ENCODE results near the gene SDCBP2.

Gene SDCBP2

DNA sequence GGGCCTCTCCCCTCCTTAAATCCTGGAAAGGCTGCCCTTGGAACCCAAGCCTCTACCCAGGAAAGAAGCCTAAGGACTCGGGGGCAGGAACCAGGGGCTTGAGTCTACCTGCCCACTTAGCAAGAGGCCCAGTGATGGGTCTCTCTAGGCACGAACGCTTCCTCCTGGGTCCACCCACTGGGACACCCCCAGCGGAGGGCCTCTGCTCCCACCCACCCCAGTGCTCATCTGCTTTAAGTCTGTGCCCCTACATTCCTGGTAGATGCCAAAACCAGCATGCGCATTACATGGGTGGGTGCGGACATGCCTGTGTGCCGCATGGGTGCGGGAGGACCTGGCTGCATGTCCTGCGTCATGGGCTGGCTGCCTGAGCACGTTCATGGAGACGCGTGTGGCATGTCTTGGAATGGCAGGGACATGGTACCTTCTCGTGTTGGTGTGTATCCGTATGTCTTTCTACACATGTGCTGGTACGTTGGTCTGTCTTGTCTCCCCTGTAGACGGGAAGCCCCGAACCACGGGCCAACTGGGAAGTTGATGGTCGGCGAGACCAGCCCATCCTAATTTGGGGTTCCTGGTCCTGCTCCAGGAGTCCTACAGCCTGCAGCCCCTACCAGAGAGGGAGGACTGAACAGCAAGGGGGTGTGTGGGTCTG is 33.5 kb downstream of the SDCBP2 start:
- Mint-ChIP-seq H3K9me3 (no peaks in the 10 kb centered on the region), H3K4me3 (no peak overlapping the region), H3K27ac (no peak overlapping the region), H3K27me3 (peaks cover 6% of the 10 kb centered on the region), H3K4me1 (ENCODE audit: low read depth) (no peaks in the 10 kb centered on the region), H3K36me3 (ENCODE audit: low read depth) (no peaks in the 10 kb centered on the region)
- intact Hi-C loops (cut with micrococcal nuclease), result no loop called here

DNA sequence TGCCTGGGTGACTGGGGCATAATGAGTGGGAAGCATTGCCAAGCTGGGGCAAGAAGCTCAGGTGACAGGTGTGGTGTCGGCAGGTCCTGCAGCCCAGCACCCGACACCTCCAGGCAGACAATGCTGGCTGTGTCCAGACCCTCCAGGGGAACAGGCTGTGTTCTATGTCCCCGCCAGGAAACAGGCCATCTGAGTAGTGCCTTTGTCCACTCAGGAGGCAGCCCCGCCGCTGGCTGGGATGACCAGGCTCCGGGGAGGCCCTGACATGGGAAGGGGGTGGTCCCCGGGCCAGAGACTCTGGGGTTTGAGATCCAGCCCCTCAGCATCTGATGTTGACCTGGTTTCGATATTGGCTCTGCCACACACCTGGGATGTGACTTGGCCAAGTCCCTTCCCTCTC is 34.4 kb downstream of the SDCBP2 start:
- H3K4me3 Mint-ChIP-seq, result no peak overlapping the region
- H3K27ac Mint-ChIP-seq, result no peak overlapping the region
- peaks cover 7% of the 10 kb centered on the region for H3K27me3 Mint-ChIP-seq
- H3K36me3 Mint-ChIP-seq (ENCODE audit: low read depth), result no peaks in the 10 kb centered on the region
- intact Hi-C loops (cut with micrococcal nuclease), result no loop called here
- no peaks in the 10 kb centered on the region for H3K9me3 Mint-ChIP-seq
- H3K4me1 Mint-ChIP-seq (ENCODE audit: low read depth), result no peaks in the 10 kb centered on the region

- intact Hi-C loops (cut with micrococcal nuclease), result no loop called here
- H3K27ac Mint-ChIP-seq, result no peak overlapping the region
- H3K27me3 Mint-ChIP-seq, result peaks cover 7% of the 10 kb centered on the region
- H3K9me3 Mint-ChIP-seq, result no peaks in the 10 kb centered on the region
- no peaks in the 10 kb centered on the region for H3K36me3 Mint-ChIP-seq (ENCODE audit: low read depth)
- H3K4me1 Mint-ChIP-seq (ENCODE audit: low read depth), result no peaks in the 10 kb centered on the region
- H3K4me3 Mint-ChIP-seq, result no peak overlapping the region
Measured at GRCh38 chr20:1293641-1294379, 35.1 kb downstream of the SDCBP2 start.

DNA sequence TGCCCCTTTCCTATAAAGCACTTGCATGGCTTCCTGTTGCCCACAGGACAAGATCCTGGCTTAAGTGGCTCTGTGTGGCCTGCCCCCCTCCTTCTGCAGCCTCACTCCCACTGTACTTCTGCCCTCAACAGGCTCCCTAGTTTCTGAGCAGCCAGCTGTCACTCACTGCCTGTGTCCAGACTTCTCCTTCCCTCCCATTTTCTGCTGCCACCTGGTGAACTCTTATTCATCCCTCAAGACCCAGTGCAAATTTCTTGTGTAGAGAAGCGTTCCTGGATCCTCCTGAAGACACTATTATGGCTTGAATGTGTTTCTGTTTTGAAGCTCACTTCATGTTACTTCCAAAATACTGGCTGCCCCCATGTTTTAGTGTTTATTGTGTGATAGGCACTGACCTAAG is 36.3 kb downstream of the SDCBP2 start:
- Mint-ChIP-seq H3K36me3 (ENCODE audit: low read depth) (no peaks in the 10 kb centered on the region), H3K27me3 (peaks cover 7% of the 10 kb centered on the region), H3K9me3 (no peaks in the 10 kb centered on the region), H3K4me1 (ENCODE audit: low read depth) (no peaks in the 10 kb centered on the region), H3K27ac (no peak overlapping the region), H3K4me3 (no peak overlapping the region)
- intact Hi-C loops (cut with micrococcal nuclease), result no loop called here

GRCh38 chr20:1291191-1291741 is 37.7 kb downstream of the SDCBP2 start:
- H3K4me1 Mint-ChIP-seq (ENCODE audit: low read depth), result no peaks in the 10 kb centered on the region
- H3K36me3 Mint-ChIP-seq (ENCODE audit: low read depth), result no peaks in the 10 kb centered on the region
- H3K4me3 Mint-ChIP-seq, result no peak overlapping the region
- intact Hi-C loops (cut with micrococcal nuclease), result no loop called here
- no peaks in the 10 kb centered on the region for H3K9me3 Mint-ChIP-seq
- peaks cover 8% of the 10 kb centered on the region for H3K27me3 Mint-ChIP-seq
- H3K27ac Mint-ChIP-seq, result no peak overlapping the region

DNA sequence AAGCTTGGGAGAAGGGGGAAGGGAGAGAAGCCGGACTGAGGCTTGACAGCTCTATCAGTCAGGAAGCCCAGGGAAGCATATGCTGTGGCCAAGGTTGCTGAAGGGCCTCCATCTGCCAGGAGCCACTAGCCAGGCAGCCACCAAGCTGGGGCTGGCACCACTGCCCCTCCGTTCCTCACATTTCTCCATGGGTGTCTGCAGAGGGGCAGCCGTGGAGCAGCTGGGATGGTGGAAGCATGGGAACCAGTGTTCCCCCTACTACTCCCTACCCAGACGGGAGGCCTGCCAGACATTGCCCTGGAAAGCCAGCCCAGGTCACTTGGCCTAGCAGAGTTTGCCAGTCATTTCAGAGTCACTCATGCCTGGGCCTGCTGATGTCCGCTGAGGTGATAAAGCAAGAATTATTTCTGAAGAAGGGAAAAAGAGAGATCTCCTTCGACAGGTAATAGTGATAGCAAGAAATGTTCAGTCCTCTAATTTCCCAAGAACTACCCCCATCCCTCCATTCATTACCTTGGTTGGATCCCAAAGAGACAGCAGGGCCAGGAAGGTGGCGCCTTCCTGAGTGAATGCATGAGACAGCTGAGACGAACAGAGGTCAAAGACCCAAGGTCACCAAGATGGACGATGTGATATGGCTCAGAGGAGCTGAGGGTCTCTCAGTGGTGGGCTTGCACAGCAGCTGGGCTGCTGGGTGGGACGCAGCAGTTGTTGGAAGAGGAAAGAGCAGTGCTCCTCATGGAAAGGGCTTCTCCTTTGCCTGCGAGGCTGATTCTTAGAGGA is 41.0 kb downstream of the SDCBP2 start:
- Mint-ChIP-seq H3K4me1 (ENCODE audit: low read depth) (no peaks in the 10 kb centered on the region), H3K9me3 (no peaks in the 10 kb centered on the region), H3K27ac (no peak overlapping the region), H3K4me3 (no peak overlapping the region), H3K27me3 (peaks cover 14% of the 10 kb centered on the region), H3K36me3 (ENCODE audit: low read depth) (no peaks in the 10 kb centered on the region)
- intact Hi-C loops (cut with micrococcal nuclease), result no loop called here

GRCh38 chr20:1287306-1287705 is 41.6 kb downstream of the SDCBP2 start:
- intact Hi-C loops (cut with micrococcal nuclease), result no loop called here
- H3K36me3 Mint-ChIP-seq (ENCODE audit: low read depth), result no peaks in the 10 kb centered on the region
- H3K9me3 Mint-ChIP-seq, result no peaks in the 10 kb centered on the region
- no peak overlapping the region for H3K27ac Mint-ChIP-seq
- H3K27me3 Mint-ChIP-seq, result peaks cover 11% of the 10 kb centered on the region
- no peaks in the 10 kb centered on the region for H3K4me1 Mint-ChIP-seq (ENCODE audit: low read depth)
- no peak overlapping the region for H3K4me3 Mint-ChIP-seq

DNA sequence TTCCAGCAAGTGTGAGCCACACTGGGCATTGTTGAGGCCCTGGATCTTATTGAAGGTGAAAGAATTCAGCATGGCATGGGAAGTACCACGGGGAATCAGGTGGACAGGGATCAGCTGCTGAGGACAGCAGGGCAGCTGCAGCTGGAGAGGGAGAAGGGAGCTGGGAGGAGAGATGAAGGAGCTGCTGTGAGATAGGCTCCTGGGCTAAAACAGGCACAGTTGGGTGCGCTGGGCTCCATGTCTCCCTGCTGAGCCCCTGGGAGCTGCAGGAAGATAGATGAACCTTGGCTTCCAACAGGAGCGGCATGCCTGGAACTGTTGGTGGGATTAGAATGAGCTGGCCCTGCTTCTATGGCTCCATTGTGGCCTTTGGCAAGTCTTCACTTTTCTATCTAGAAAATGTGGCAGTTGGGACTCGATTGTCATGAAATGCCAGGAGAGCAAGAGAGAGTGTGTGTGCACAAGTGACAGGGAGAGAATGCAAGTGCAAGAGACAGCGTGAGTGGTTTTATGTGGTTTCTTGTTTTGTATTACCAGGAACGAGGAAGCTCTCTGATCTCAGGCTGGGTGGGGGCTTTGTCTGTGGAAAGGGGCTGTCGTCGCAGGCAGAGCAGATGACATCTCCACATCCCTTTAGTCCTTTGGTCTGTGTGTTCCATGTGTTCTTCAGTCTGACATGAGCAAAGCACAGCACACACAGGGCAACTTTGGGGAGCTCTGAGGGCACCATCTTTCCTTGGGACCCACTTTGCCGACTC is 42.5 kb downstream of the SDCBP2 start:
- Mint-ChIP-seq H3K4me1 (ENCODE audit: low read depth) (no peaks in the 10 kb centered on the region), H3K27ac (no peak overlapping the region), H3K9me3 (no peaks in the 10 kb centered on the region), H3K4me3 (no peak overlapping the region), H3K27me3 (peaks cover 11% of the 10 kb centered on the region), H3K36me3 (ENCODE audit: low read depth) (no peaks in the 10 kb centered on the region)
- intact Hi-C loops (cut with micrococcal nuclease), result no loop called here

- Mint-ChIP-seq H3K4me1 (ENCODE audit: low read depth) (no peaks in the 10 kb centered on the region), H3K4me3 (no peak overlapping the region), H3K36me3 (ENCODE audit: low read depth) (no peaks in the 10 kb centered on the region), H3K9me3 (no peaks in the 10 kb centered on the region), H3K27me3 (peaks cover 10% of the 10 kb centered on the region), H3K27ac (no peak overlapping the region)
- intact Hi-C loops (cut with micrococcal nuclease), result no loop called here
Measured at GRCh38 chr20:1283522-1284510, 45.1 kb downstream of the SDCBP2 start.

DNA sequence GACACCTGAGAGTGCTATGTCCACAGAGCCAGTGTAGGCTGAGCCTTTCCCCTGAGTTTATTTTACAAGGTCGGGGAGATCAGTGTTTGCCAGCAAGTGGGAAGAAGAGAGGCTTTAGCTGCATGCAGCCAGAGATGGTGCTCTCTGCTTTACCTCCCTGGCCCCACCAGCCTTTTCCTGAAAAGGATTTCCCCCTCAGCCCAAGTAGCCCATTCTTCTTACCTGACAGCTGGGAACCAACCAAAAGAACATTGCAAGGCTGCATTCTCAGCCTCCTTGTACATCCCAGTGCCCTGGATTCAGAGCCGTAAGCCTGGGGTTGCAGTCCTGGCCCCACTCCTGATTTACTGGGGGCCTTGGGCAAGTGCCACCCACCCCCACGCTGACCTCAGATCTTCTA is 46.0 kb downstream of the SDCBP2 start:
- no peak overlapping the region for H3K4me3 Mint-ChIP-seq
- no peaks in the 10 kb centered on the region for H3K9me3 Mint-ChIP-seq
- no peaks in the 10 kb centered on the region for H3K36me3 Mint-ChIP-seq (ENCODE audit: low read depth)
- no peak overlapping the region for H3K27ac Mint-ChIP-seq
- intact Hi-C loops (cut with micrococcal nuclease), result no loop called here
- H3K27me3 Mint-ChIP-seq, result peaks cover 10% of the 10 kb centered on the region
- no peaks in the 10 kb centered on the region for H3K4me1 Mint-ChIP-seq (ENCODE audit: low read depth)

DNA sequence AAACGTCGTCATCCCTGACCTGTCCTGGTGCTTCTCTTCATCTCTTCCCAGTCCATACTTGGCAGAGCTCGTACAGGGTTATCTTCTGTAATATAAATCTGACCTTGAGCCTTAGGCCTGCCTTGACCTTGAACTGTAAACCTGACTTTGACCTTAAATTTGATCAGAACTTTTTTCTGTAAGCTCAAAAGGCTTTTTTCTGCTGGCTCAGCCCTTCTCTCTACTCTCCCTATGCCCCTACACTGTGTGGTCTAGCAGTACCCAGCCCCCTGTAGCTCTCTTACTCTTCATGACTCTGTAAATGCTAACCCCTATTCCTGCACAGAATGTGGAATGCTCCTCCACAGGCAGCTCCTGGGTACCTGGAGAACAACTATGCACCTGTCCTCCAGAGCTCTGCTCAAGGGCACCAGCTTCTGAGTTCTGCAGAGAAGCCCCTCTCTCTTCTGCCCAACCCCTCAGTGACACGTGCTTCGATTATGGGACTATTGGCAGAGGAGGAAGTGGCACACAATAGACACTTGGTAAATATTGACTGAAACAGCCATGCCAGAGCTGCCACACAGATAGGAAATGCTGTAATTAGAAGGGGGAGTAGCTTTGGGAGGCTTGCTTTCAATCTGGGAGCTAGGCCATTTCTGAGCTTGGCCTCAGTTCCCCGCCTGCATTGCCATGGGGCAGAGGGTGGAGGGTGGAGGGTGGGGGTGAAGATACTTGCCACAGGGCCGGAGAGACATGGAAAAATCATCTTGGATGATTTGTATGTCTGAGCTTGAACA is 47.5 kb downstream of the SDCBP2 start:
- no peak overlapping the region for H3K27ac Mint-ChIP-seq
- peaks cover 8% of the 10 kb centered on the region for H3K27me3 Mint-ChIP-seq
- no peaks in the 10 kb centered on the region for H3K36me3 Mint-ChIP-seq (ENCODE audit: low read depth)
- intact Hi-C loops (cut with micrococcal nuclease), result no loop called here
- no peak overlapping the region for H3K4me3 Mint-ChIP-seq
- H3K9me3 Mint-ChIP-seq, result no peaks in the 10 kb centered on the region
- no peaks in the 10 kb centered on the region for H3K4me1 Mint-ChIP-seq (ENCODE audit: low read depth)
